ENCODE measurements around the gene STK39.

GRCh38 chr2:168254158-168254935, 7.0 kb upstream of the STK39 start:
- TF ChIP-seq CTCF (IDR thresholded peaks at IDR 0.05) (no peak), EP300 (IDR thresholded peaks at IDR 0.05) (no peak), POLR2AphosphoS5 (IDR thresholded peaks at IDR 0.05) (no peak), POLR2A (IDR thresholded peaks at IDR 0.05) (no peak)
